Measurements from ENCODE around the gene UTP3. TPM values are rescaled to one million over a fixed set of nuclear protein-coding genes. Genes with fewer than 3 reads are reported as not detected.

The UTP3 gene
- total and polyA plus RNA-seq, 9 of the 15 experiments (the other 6 are each of a cell fraction or from before 2014, with no cell fraction given), result 11.9 to 69.3 (median 34.0) TPM

GRCh38 chr4:70687821-70688794 lies at the start of gene UTP3 (continued):
- TF ChIP-seq E4F1 (CRISPR knock-in tag; IDR thresholded peaks at IDR 0.05; ENCODE audit: borderline replicate concordance) (peak; percentile 27; the same call in 1 of the 2 replicates), FOXK2 (conservative IDR thresholded peaks at IDR 0.05 in 1 of 2, IDR thresholded peaks at IDR 0.05 in 1 of 2; ENCODE audit: low read depth in 2 of 2) (peak; percentile 85 to 88), NBN (IDR thresholded peaks at IDR 0.05; ENCODE audit: low read depth) (peak; percentile 97), ZHX1 (conservative IDR thresholded peaks at IDR 0.05; ENCODE audit: low read length) (0 out of 2 replicates have a peak, but pooled peaks have one; percentile 37), ARHGAP35 (IDR thresholded peaks at IDR 0.05; ENCODE audit: partially characterized antibody) (no peak), YY1 (IDR thresholded peaks at IDR 0.05; ENCODE audit: borderline replicate concordance in 1 of 3, control insufficient read depth in 1 of 3, extremely low read depth in 1 of 3, insufficient read depth in 3 of 3, insufficient read length in 1 of 3, insufficient replicate concordance in 2 of 3, low read depth in 1 of 3, low read length in 2 of 3) (peak in 2 of 3 experiments; percentile 32 to 53), POLR2B (IDR thresholded peaks at IDR 0.05; ENCODE audit: low read depth, partially characterized antibody) (peak; percentile 68), POLR3G (IDR thresholded peaks at IDR 0.05; ENCODE audit: extremely low read depth, insufficient read length, insufficient replicate concordance) (no peak), GABPA (tag; conservative IDR thresholded peaks at IDR 0.05; ENCODE audit: low read depth) (peak; percentile 99), OTX1 (CRISPR knock-in tag; IDR thresholded peaks at IDR 0.05) (no peak), RBFOX2 (IDR thresholded peaks at IDR 0.05; ENCODE audit: low read depth, low read length) (peak; percentile 91), BRD4 (IDR thresholded peaks at IDR 0.05) (peak; percentile 66; the same call in 1 of the 2 replicates)
- TF ChIP-seq, protein P1, sequence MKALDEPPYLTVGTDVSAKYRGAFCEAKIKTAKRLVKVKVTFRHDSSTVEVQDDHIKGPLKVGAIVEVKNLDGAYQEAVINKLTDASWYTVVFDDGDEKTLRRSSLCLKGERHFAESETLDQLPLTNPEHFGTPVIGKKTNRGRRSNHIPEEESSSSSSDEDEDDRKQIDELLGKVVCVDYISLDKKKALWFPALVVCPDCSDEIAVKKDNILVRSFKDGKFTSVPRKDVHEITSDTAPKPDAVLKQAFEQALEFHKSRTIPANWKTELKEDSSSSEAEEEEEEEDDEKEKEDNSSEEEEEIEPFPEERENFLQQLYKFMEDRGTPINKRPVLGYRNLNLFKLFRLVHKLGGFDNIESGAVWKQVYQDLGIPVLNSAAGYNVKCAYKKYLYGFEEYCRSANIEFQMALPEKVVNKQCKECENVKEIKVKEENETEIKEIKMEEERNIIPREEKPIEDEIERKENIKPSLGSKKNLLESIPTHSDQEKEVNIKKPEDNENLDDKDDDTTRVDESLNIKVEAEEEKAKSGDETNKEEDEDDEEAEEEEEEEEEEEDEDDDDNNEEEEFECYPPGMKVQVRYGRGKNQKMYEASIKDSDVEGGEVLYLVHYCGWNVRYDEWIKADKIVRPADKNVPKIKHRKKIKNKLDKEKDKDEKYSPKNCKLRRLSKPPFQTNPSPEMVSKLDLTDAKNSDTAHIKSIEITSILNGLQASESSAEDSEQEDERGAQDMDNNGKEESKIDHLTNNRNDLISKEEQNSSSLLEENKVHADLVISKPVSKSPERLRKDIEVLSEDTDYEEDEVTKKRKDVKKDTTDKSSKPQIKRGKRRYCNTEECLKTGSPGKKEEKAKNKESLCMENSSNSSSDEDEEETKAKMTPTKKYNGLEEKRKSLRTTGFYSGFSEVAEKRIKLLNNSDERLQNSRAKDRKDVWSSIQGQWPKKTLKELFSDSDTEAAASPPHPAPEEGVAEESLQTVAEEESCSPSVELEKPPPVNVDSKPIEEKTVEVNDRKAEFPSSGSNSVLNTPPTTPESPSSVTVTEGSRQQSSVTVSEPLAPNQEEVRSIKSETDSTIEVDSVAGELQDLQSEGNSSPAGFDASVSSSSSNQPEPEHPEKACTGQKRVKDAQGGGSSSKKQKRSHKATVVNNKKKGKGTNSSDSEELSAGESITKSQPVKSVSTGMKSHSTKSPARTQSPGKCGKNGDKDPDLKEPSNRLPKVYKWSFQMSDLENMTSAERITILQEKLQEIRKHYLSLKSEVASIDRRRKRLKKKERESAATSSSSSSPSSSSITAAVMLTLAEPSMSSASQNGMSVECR (CRISPR knock-in tag; IDR thresholded peaks at IDR 0.05), result peak; percentile 86
- TF ChIP-seq, protein P2, sequence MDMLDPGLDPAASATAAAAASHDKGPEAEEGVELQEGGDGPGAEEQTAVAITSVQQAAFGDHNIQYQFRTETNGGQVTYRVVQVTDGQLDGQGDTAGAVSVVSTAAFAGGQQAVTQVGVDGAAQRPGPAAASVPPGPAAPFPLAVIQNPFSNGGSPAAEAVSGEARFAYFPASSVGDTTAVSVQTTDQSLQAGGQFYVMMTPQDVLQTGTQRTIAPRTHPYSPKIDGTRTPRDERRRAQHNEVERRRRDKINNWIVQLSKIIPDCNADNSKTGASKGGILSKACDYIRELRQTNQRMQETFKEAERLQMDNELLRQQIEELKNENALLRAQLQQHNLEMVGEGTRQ (CRISPR knock-in tag; IDR thresholded peaks at IDR 0.05), result no peak

Measured in K562 (cell line).